Stomach (tissue), 4 donors: Measurements from ENCODE around the gene CFAP20DC.
"Not testable (repeated sequence)": the region's sequence is repeated elsewhere in the genome, so short reads cannot be mapped to it uniquely, and the experiment has no call there.

Experiments
- CTCF ChIP-seq, 7 experiments: fragments of 450-650 bp in 4 of 7; fragments of 200-600 bp in 3 of 7; sonication (generic) in 3 of 7; IDR thresholded peaks; one replicate each; pipeline ENCODE4 v1.5.1; 2016 to 2019; ENCODE audit warnings: antibody characterized with exemption in 7 of 7, control low read depth in 2 of 7, mild to moderate bottlenecking in 1 of 7
- POLR2A ChIP-seq, 4 donors: fragments of 450-650 bp; IDR thresholded peaks; one replicate each; pipeline ENCODE4 v1.6.1; 2016; ENCODE audit warnings: antibody characterized with exemption in 4 of 4, control low read depth in 2 of 4, mild to moderate bottlenecking in 1 of 4, moderate library complexity in 1 of 4
- POLR2AphosphoS5 ChIP-seq, 3 donors: sonication (generic); formaldehyde crosslinking; IDR thresholded peaks; one replicate each; pipeline ENCODE4 v1.6.1; 2016; ENCODE audit warnings: antibody characterized with exemption in 3 of 3

GRCh38 chr3:59098516-59098915, 48.7 kb upstream of the CFAP20DC start:
- TF ChIP-seq CTCF, POLR2A, POLR2AphosphoS5 (IDR thresholded peaks at IDR 0.05): not testable (repeated sequence)
